Measurements from ENCODE around the gene PRG3. TPM values are rescaled to one million over a fixed set of nuclear protein-coding genes. Genes with fewer than 3 reads are reported as not detected.
A peak's percentile ranks its signal among the peaks of the same experiment; 100 is the strongest.

Gene PRG3, protein sequence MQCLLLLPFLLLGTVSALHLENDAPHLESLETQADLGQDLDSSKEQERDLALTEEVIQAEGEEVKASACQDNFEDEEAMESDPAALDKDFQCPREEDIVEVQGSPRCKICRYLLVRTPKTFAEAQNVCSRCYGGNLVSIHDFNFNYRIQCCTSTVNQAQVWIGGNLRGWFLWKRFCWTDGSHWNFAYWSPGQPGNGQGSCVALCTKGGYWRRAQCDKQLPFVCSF
- total RNA-seq (2011; cell fraction: chromatin; rRNA removed; ENCODE audit: low replicate concordance): not detected in 2 replicates
- not detected in 2 replicates for total RNA-seq (2011; cell fraction: nucleolus; rRNA removed)
- total RNA-seq (2011; cell fraction: nucleoplasm; rRNA removed): not detected in 2 replicates
- total RNA-seq (2014; rRNA removed) (not detected in 2 replicates), total RNA-seq (2014; rRNA removed; fragmentation: Illumina TruSeq; extraction: Trizol) (not detected in 2 replicates), total RNA-seq (2015; rRNA removed; fragmentation: Illumina TruSeq; extraction: Trizol) (0.18 TPM in 1 of 2 replicates, not detected in the other), total RNA-seq (2021) (not detected in 2 replicates), polyA plus RNA-seq (2011; rRNA removed) (not detected in 2 replicates), polyA plus RNA-seq (2014; fragmentation: Illumina TruSeq; extraction: Trizol) (not detected in 2 replicates), polyA plus RNA-seq (2014; fragmentation: Nextera tagmentation; extraction: Ambion mirVana) (under 1 TPM; 0.38 to 0.55 TPM), polyA plus RNA-seq (2014; rRNA removed) (not detected in 2 replicates), polyA minus RNA-seq (2011; rRNA and poly(A)+ RNA removed) (not detected in 2 replicates), Bru-seq, nascent RNA (percentile 13 among the genes with signal in this experiment), BruChase-seq, experiment 1, labeled RNA remaining after a 2-hour chase (not detected), BruChase-seq, experiment 2, labeled RNA remaining after a 6-hour chase (percentile 29 among the genes with signal in this experiment)
- 0.07 TPM in 1 of 2 replicates, not detected in the other for polyA plus RNA-seq (2011; cell fraction: cytosol; rRNA removed)
- not detected in 2 replicates for polyA plus RNA-seq (2011; cell fraction: nucleus; rRNA removed)
- polyA plus RNA-seq (2012): not detected in 2 replicates
- not detected in 2 replicates for polyA minus RNA-seq (2011; cell fraction: cytosol; rRNA and poly(A)+ RNA removed)
- polyA minus RNA-seq (2011; cell fraction: nucleus; rRNA and poly(A)+ RNA removed): not detected in 2 replicates
- long read RNA-seq, experiment 1: 0 reads
- long read RNA-seq, experiment 2: 0 reads
- long read RNA-seq, experiment 3: 0 reads

DNA sequence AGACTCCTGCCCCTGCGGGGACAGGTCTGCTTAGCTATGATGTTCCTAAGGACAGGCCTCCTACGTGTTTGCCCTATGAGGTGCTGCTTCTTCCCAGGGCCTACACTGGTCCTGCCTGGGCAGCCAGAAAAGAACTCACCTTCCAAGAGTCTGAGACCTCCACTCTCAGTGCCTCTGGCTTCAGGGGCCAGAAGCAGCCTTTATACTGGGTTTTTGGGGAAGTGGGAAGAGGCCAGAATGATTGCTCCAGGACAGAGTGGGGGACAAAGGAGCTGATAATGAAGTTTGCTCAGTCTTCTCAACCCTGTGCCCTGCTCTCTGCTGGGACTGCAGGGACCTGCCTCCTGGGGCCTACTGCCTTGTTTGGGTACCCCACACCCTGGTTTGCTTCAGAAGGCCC lies at the start of gene PRG3:
TSS of gene PRG3 (minus strand) at position 176 of the 400 bp plus-strand sequence. CDS start 442 bp downstream, outside the sequence.
- H3K9me1 ChIP-seq (ENCODE audit: control insufficient read depth, insufficient read depth, low read length): no peaks in the 10 kb centered on the region
- DNase-seq (ENCODE audit: extremely low read depth in 1 of 4, low spot score in 3 of 4) (no peak), FAIRE-seq (no peak), ATAC-seq (peak; percentile 8; the same call in 1 of the 3 replicates)
- H2AFZ ChIP-seq (ENCODE audit: low read depth, low read length): no peak within 1 kb of the TSS
- ChIA-PET POLR2A (interaction anchor here (0.5 kb wide), 2 partner anchors 16 to 59 kb away, joined by 3 read pairs; no protein-coding TSS in a partner anchor), CTCF (ENCODE audit: low intra/inter-chr PET ratio) (no interaction called here)
- no peaks in the 10 kb centered on the region for H3K36me3 ChIP-seq (ENCODE audit: control insufficient read depth, insufficient read depth, low read length)
- peaks cover 6 to 7% of the 10 kb centered on the region in 2 experiments; a peak in 1 of 5 replicates for H3K27me3 ChIP-seq (ENCODE audit: control insufficient read depth in 2 of 2, insufficient read depth in 2 of 2, low read length in 2 of 2)
- H3K27ac ChIP-seq (ENCODE audit: extremely low read depth, low read depth, low read length): no peak within 1 kb of the TSS
- no peak within 1 kb of the TSS for H3K9ac ChIP-seq (ENCODE audit: insufficient read depth in 1 of 2, low read depth in 2 of 2, low read length in 2 of 2)
- intact Hi-C loops (cut with micrococcal nuclease) (no loop called here), in situ Hi-C loops (cut with MboI) (no loop called here)
- H4K20me1 ChIP-seq (replicated peaks; ENCODE audit: control insufficient read depth, insufficient read depth, low read length): no peaks in the 10 kb centered on the region
- TF ChIP-seq ZNF584 (CRISPR knock-in tag; IDR thresholded peaks at IDR 0.05; ENCODE audit: low read depth): no peak
- no peak for TF ChIP-seq TEAD2 (tag; IDR thresholded peaks at IDR 0.05)
- TF ChIP-seq ZNF644 (tag; IDR thresholded peaks at IDR 0.05; ENCODE audit: low read depth): no peak
- TF ChIP-seq TCFL5 (CRISPR knock-in tag; conservative IDR thresholded peaks at IDR 0.05): no peak
- 0 out of 2 replicates have a peak, but pooled peaks have one; percentile 55 for TF ChIP-seq SPI1 (IDR thresholded peaks at IDR 0.05; ENCODE audit: borderline replicate concordance, low read depth, low read length)
- no peak for TF ChIP-seq HDAC6 (IDR thresholded peaks at IDR 0.05; ENCODE audit: low read depth, low read length)
- no peak for TF ChIP-seq ESRRA (IDR thresholded peaks at IDR 0.05; ENCODE audit: borderline replicate concordance, low read depth)
- no peaks in the 10 kb centered on the region for H3K79me2 ChIP-seq (ENCODE audit: control insufficient read depth, insufficient read depth, low read length)
- H3K4me2 ChIP-seq (ENCODE audit: insufficient read depth, low read length): no peak within 1 kb of the TSS
- H3K4me1 ChIP-seq (replicated peaks in 1 of 2; ENCODE audit: control insufficient read depth in 2 of 2, insufficient read depth in 2 of 2, low read length in 2 of 2): peaks cover 30 to 34% of the 10 kb centered on the region in 2 experiments
- no peaks in the 10 kb centered on the region for H3K9me3 ChIP-seq (replicated peaks; ENCODE audit: control insufficient read depth, insufficient read depth, low read depth, low read length)
- H3K4me3 ChIP-seq: no peak within 1 kb of the TSS
- 27% methylated on average over 2 of the region's 2 CpGs for WGBS (ENCODE audit: insufficient coverage, low coverage, missing lambda C conversion rate)
- BruUV-seq (replicated peaks): no TSS peak

Measured in K562 (cell line).